ENCODE data around the gene HPCAL4.

GRCh38 chr1:39639305-39640130, 51.7 kb downstream of the HPCAL4 start, which contains the start of gene HEYL:
- TF ChIP-seq CTCF (IDR thresholded peaks at IDR 0.05) (peak in 1 of 3 experiments; percentile 26), EP300 (IDR thresholded peaks at IDR 0.05) (no peak), POLR2A (IDR thresholded peaks at IDR 0.05; ENCODE audit: low read depth) (no peak), POLR2AphosphoS5 (IDR thresholded peaks at IDR 0.05) (peak; percentile 14 to 61)

All from esophagus muscularis mucosa (tissue), 4 donors.